HG03064 (cell line): ENCODE results near the gene ALG10B.

ENCODE experiments used
- ATAC-seq: cut with Tn5 transposase; IDR thresholded peaks from one replicate; pipeline ENCODE4 v1.9.1; 2021; ENCODE audit warnings: low read depth; ENCODE audit not compliant: unreplicated experiment

Gene ALG10B

DNA sequence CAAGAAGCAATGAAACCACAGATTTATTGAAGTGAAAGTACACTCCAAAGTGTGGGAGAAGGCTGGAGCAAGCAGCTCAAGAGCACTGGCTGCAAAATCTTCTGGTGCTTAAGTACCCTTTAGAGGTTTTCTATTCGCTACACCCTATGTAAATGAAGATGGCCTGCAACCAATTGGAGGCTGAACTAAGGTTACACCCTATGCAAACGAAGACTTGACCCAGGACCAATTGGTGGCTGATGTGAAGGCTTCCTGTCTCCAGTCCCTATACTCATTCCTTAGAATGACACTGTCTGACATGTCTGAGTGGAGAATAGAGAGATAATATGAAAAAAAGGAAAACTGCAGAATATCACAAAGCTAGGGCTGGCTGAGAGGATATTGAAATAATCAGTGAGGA lies 57.2 kb downstream of the ALG10B start:
- ATAC-seq = no peak

DNA sequence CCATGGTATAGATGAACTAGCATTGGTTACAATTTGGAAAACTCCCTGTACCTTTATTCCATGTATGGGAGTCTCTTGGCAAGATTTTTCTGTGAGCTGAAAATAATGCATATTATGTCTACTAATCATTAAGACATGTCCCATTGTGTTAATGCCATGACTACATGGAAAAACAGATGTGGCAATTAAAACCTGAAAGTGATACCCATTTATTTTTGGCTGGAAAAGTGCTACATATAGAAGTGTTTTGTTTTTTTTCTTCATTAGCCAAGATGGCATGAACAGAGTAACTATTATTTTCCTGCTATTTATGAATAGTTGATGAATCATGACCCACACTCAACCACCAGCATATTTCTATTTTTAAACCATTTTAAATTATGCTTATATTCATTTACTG lies 58.2 kb downstream of the ALG10B start:
- ATAC-seq = no peak
